ENCODE results near the gene ZNF366. TPM values are rescaled to one million over a fixed set of nuclear protein-coding genes. Genes with fewer than 3 reads are reported as not detected.

Gene ZNF366
- polyA plus RNA-seq (not detected in 3 replicates), polyA minus RNA-seq (not detected in 3 replicates)
- polyA plus RNA-seq (2011; ENCODE audit: low read depth) = not detected
- not detected in 2 replicates for polyA plus RNA-seq (2011; cell fraction: cytosol; rRNA removed)
- not detected in 2 replicates for polyA plus RNA-seq (2011; cell fraction: nucleus; rRNA removed)
- polyA plus RNA-seq (2012; ENCODE audit: low replicate concordance) = not detected in 2 replicates
- not detected for polyA minus RNA-seq (2011; cell fraction: cytosol; rRNA and poly(A)+ RNA removed)
- polyA minus RNA-seq (2011; cell fraction: nucleus; rRNA and poly(A)+ RNA removed) = not detected in 2 replicates

GRCh38 chr5:72507231-72507906, at the start of gene ZNF366:
TSS of gene ZNF366 (minus strand) at chr5:72507410. CDS start at chr5:72461496, 45,914 bp downstream.
- no peak within 1 kb of the TSS for H3K4me2 ChIP-seq (ENCODE audit: control insufficient read depth, extremely low read depth, insufficient read depth, low read depth, low read length)

GRCh38 chr5:72556351-72557166, 49.3 kb upstream of the ZNF366 start:
- peak overlapping the region; percentile 82 for H3K4me2 ChIP-seq (ENCODE audit: control insufficient read depth, extremely low read depth, insufficient read depth, low read depth, low read length)
- H3K4me3 ChIP-seq (ENCODE audit: control insufficient read depth in 2 of 3, extremely low read depth in 1 of 3, insufficient read depth in 2 of 3, low read depth in 1 of 3, low read length in 3 of 3) = peak overlapping the region in 2 of 3 experiments; percentile 33 to 64
- no peaks in the 10 kb centered on the region for H3K9me3 ChIP-seq (ENCODE audit: control insufficient read depth, low read depth, low read length)
- H3K36me3 ChIP-seq (ENCODE audit: control insufficient read depth in 2 of 2, extremely low read depth in 1 of 2, insufficient read depth in 2 of 2, low read length in 2 of 2) = no peaks in the 10 kb centered on the region
- peak; percentile 57 for FAIRE-seq
- H3K27ac ChIP-seq (ENCODE audit: control insufficient read depth, insufficient read depth, low read length) = peak overlapping the region; percentile 57
- H3K9me1 ChIP-seq (ENCODE audit: control insufficient read depth, extremely low read depth, insufficient read depth, low read length) = no peaks in the 10 kb centered on the region
- no peak for TF ChIP-seq EZH2 (IDR thresholded peaks at IDR 0.05; ENCODE audit: low read length)
- peak in 2 of 3 experiments; percentile 9 to 53 for TF ChIP-seq CTCF (optimal IDR thresholded peaks at IDR 0.05 in 1 of 3, IDR thresholded peaks at IDR 0.05 in 1 of 3, conservative IDR thresholded peaks at IDR 0.05 in 1 of 3; ENCODE audit: extremely low read depth in 1 of 3, insufficient read depth in 2 of 3, low read length in 3 of 3)
- peak overlapping the region; percentile 71 for H3K9ac ChIP-seq (ENCODE audit: control insufficient read depth, extremely low read depth, insufficient read depth, low read length)
- dilution Hi-C loops (cut with MboI; ENCODE audit: extremely low pct_ligation_motif_present, low sequenced_read_pairs) = no loop called here
- no peaks in the 10 kb centered on the region for H3K79me2 ChIP-seq (ENCODE audit: control insufficient read depth, insufficient read depth, low read length)
- H3K4me1 ChIP-seq (ENCODE audit: control insufficient read depth, extremely low read depth, insufficient read depth, low read length) = peaks cover 26% of the 10 kb centered on the region
- DNase-seq (ENCODE audit: low read depth, low spot score) = no peak
- H2AFZ ChIP-seq (ENCODE audit: control insufficient read depth, low read length) = peak overlapping the region; percentile 99
- no peaks in the 10 kb centered on the region for H4K20me1 ChIP-seq (ENCODE audit: control insufficient read depth, extremely low read depth, insufficient read depth, low read length)
- no peaks in the 10 kb centered on the region for H3K27me3 ChIP-seq (ENCODE audit: control insufficient read depth, extremely low read depth, insufficient read depth, low read length)

More at GRCh38 chr5:72507231-72507906, at the start of gene ZNF366:
- no peaks in the 10 kb centered on the region for H3K9me3 ChIP-seq (ENCODE audit: control insufficient read depth, low read depth, low read length)
- no peak for TF ChIP-seq EZH2 (IDR thresholded peaks at IDR 0.05; ENCODE audit: low read length)
- TF ChIP-seq CTCF (optimal IDR thresholded peaks at IDR 0.05 in 1 of 3, IDR thresholded peaks at IDR 0.05 in 1 of 3, conservative IDR thresholded peaks at IDR 0.05 in 1 of 3; ENCODE audit: extremely low read depth in 1 of 3, insufficient read depth in 2 of 3, low read length in 3 of 3) = no peak
- no peak within 1 kb of the TSS for H3K4me3 ChIP-seq (ENCODE audit: control insufficient read depth in 2 of 3, extremely low read depth in 1 of 3, insufficient read depth in 2 of 3, low read depth in 1 of 3, low read length in 3 of 3)
- H3K9me1 ChIP-seq (ENCODE audit: control insufficient read depth, extremely low read depth, insufficient read depth, low read length) = no peaks in the 10 kb centered on the region
- H4K20me1 ChIP-seq (ENCODE audit: control insufficient read depth, extremely low read depth, insufficient read depth, low read length) = no peaks in the 10 kb centered on the region
- no peak for DNase-seq (ENCODE audit: low read depth, low spot score)
- H2AFZ ChIP-seq (ENCODE audit: control insufficient read depth, low read length) = no peak within 1 kb of the TSS
- H3K4me1 ChIP-seq (ENCODE audit: control insufficient read depth, extremely low read depth, insufficient read depth, low read length) = peaks cover 21% of the 10 kb centered on the region
- no peaks in the 10 kb centered on the region for H3K36me3 ChIP-seq (ENCODE audit: control insufficient read depth in 2 of 2, extremely low read depth in 1 of 2, insufficient read depth in 2 of 2, low read length in 2 of 2)
- H3K9ac ChIP-seq (ENCODE audit: control insufficient read depth, extremely low read depth, insufficient read depth, low read length) = no peak within 1 kb of the TSS
- no peak within 1 kb of the TSS for H3K27ac ChIP-seq (ENCODE audit: control insufficient read depth, insufficient read depth, low read length)
- no peak for FAIRE-seq
- dilution Hi-C loops (cut with MboI; ENCODE audit: extremely low pct_ligation_motif_present, low sequenced_read_pairs) = no loop called here
- no peaks in the 10 kb centered on the region for H3K79me2 ChIP-seq (ENCODE audit: control insufficient read depth, insufficient read depth, low read length)
- no peaks in the 10 kb centered on the region for H3K27me3 ChIP-seq (ENCODE audit: control insufficient read depth, extremely low read depth, insufficient read depth, low read length)

Measured in keratinocyte (primary cell).